HG02973 (cell line): ENCODE data around the gene CD300LF.

Experiments used
- ATAC-seq: cut with Tn5 transposase; IDR thresholded peaks from one replicate; pipeline ENCODE4 v1.9.1; 2021; ENCODE audit warnings: moderate library complexity; ENCODE audit not compliant: unreplicated experiment

Gene CD300LF

DNA sequence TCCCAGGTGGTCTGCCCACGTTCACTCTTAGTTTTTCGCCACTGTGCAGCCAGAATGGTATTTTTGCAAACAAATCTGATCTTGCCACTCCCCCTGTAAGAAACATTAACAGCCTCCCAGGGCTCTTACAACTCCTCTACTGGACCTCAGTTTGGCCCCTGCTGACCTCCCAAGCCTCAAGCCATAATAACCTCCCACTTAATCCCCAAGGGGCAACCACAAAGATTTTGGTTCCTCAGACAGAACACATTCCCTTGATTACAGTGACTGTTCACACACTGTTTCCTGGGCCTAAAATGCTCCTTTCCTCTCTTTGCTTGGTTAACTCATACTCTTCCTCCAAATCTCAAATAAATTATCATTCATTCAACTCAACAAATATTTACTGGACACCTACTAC, 67.7 kb downstream of the CD300LF start:
- ATAC-seq: no peak

GRCh38 chr17:74644419-74644818, 68.3 kb downstream of the CD300LF start:
- no peak for ATAC-seq
